Dedifferentiated amniotic fluid mesenchymal stem cell (primary cell): ENCODE results near the gene CLEC4F.

Experiments used
- DNase-seq: peaks from one replicate; pipeline ENCODE4 v3.0.0-alpha.2; 2016; ENCODE audit errors: extremely low spot score

Gene CLEC4F

GRCh38 chr2:70789304-70790135 is 30.9 kb downstream of the CLEC4F start:
- DNase-seq, result no peak

GRCh38 chr2:70785137-70785911 is 35.1 kb downstream of the CLEC4F start:
- no peak for DNase-seq

- no peak for DNase-seq
Measured at GRCh38 chr2:70784320-70784719, 36.1 kb downstream of the CLEC4F start.

- no peak for DNase-seq
Measured at GRCh38 chr2:70779911-70780545, 40.4 kb downstream of the CLEC4F start.

GRCh38 chr2:70779491-70779890 is 40.9 kb downstream of the CLEC4F start:
- no peak for DNase-seq

GRCh38 chr2:70778676-70779075 is 41.7 kb downstream of the CLEC4F start:
- DNase-seq, result no peak

GRCh38 chr2:70777450-70777849 is 42.9 kb downstream of the CLEC4F start:
- no peak for DNase-seq

GRCh38 chr2:70776266-70776665 is 44.1 kb downstream of the CLEC4F start:
- DNase-seq, result no peak

- DNase-seq, result no peak
Measured at GRCh38 chr2:70775141-70775540, 45.3 kb downstream of the CLEC4F start.

- no peak for DNase-seq
Measured at GRCh38 chr2:70772486-70773155, 47.8 kb downstream of the CLEC4F start.

- no peak for DNase-seq
Measured at GRCh38 chr2:70771446-70771845, 49.0 kb downstream of the CLEC4F start.

- no peak for DNase-seq
Measured at GRCh38 chr2:70769450-70769849, 50.9 kb downstream of the CLEC4F start.

- no peak for DNase-seq
Measured at GRCh38 chr2:70768590-70769085, 51.8 kb downstream of the CLEC4F start.

- DNase-seq, result no peak
Measured at GRCh38 chr2:70767699-70768589, 52.5 kb downstream of the CLEC4F start, which contains the start of gene ADD2. Gene ADD2, minus strand, starts transcription at chr2:70768200. Its CDS starts 61,792 bp downstream, at chr2:70706408.

- DNase-seq, result no peak
Measured at GRCh38 chr2:70767079-70767698, 53.2 kb downstream of the CLEC4F start.

- DNase-seq, result no peak
Measured at GRCh38 chr2:70766357-70767078, 53.9 kb downstream of the CLEC4F start.

- no peak for DNase-seq
Measured at GRCh38 chr2:70765507-70765906, 54.9 kb downstream of the CLEC4F start.

- DNase-seq, result no peak
Measured at GRCh38 chr2:70759446-70759845, 61.0 kb downstream of the CLEC4F start.
